Measurements from ENCODE around the gene DLG2.

DLG2 gene

DNA sequence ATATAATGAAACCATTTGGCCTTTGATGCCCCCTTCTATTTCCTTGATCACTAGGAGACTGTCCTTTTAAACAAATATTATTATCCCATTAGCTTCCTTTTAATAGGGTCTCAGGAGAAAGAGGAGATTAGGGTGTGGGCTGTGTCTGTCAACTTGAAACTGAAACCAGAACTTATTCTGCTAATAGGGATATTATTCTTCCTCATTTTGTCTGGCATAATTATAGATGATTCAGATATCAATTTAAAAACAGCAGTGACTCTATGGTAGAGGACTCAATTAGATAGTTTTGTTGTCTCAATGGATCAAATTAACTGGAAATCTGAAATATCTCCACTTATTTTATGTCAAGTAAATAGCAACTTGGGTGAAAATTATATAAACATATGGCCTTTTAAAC, 1756.1 kb downstream of the DLG2 start:
- Histone ChIP-seq H4K20me1 (ENCODE audit: insufficient read depth, low read length) (no peaks in the 10 kb centered on the region), H3K4me3 (ENCODE audit: low read length) (peak overlapping the region; percentile 8; the same call in 1 of the 2 replicates), H3K4me1 (ENCODE audit: low read length) (peaks cover 16% of the 10 kb centered on the region), H2AFZ (ENCODE audit: low read depth, low read length) (no peak overlapping the region), H3K36me3 (replicated peaks; ENCODE audit: low read depth, low read length) (peaks cover 5% of the 10 kb centered on the region), H3K27ac (ENCODE audit: low read length) (peak overlapping the region; percentile 34; the same call in 1 of the 2 replicates), H3K4me2 (ENCODE audit: low read length) (peak overlapping the region; percentile 48), H3K9ac (ENCODE audit: low read length) (no peak overlapping the region; the same call in 1 of the 2 replicates), H3K79me2 (ENCODE audit: low read length) (no peaks in the 10 kb centered on the region), H3K27me3 (ENCODE audit: low read depth, low read length) (no peaks in the 10 kb centered on the region), H3K9me3 (ENCODE audit: insufficient read depth, low read length) (no peaks in the 10 kb centered on the region)
- no peak for TF ChIP-seq EZH2phosphoT487 (IDR thresholded peaks at IDR 0.05; ENCODE audit: low read depth)
- no peak for TF ChIP-seq CTCF (IDR thresholded peaks at IDR 0.05; ENCODE audit: low read depth, low read length)

DNA sequence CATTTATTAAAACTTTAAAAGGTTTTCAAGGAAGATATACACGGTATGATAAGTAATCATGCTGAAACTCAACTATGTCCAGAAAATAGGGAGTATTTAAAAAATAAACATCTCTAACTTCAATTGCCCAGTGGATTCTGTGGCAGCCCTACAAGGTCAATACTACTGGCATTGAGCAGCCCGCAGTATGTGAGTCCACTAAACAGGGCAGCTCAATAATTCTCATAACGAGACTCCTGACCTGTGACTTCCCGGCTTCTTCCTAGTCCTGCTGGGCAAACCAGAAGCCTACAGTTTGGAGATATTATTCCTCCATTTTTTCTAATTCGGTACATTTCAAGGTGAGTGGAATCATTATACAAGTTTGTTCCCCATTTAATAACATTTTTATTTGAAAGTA, 1760.5 kb downstream of the DLG2 start:
- TF ChIP-seq CTCF (IDR thresholded peaks at IDR 0.05; ENCODE audit: low read depth, low read length) (no peak), EZH2phosphoT487 (IDR thresholded peaks at IDR 0.05; ENCODE audit: low read depth) (no peak)
- Histone ChIP-seq H3K4me3 (ENCODE audit: low read length) (no peak overlapping the region), H3K79me2 (ENCODE audit: low read length) (no peaks in the 10 kb centered on the region), H3K9me3 (ENCODE audit: insufficient read depth, low read length) (no peaks in the 10 kb centered on the region), H3K36me3 (replicated peaks; ENCODE audit: low read depth, low read length) (peaks cover 2% of the 10 kb centered on the region), H2AFZ (ENCODE audit: low read depth, low read length) (no peak overlapping the region), H4K20me1 (ENCODE audit: insufficient read depth, low read length) (no peaks in the 10 kb centered on the region), H3K27ac (ENCODE audit: low read length) (no peak overlapping the region), H3K4me1 (ENCODE audit: low read length) (peaks cover 15% of the 10 kb centered on the region), H3K27me3 (ENCODE audit: low read depth, low read length) (no peaks in the 10 kb centered on the region), H3K4me2 (ENCODE audit: low read length) (no peak overlapping the region), H3K9ac (ENCODE audit: low read length) (no peak overlapping the region)

GRCh38 chr11:83865636-83866461, 1761.3 kb downstream of the DLG2 start:
- Histone ChIP-seq H4K20me1 (ENCODE audit: insufficient read depth, low read length) (no peaks in the 10 kb centered on the region), H3K27ac (ENCODE audit: low read length) (no peak overlapping the region), H3K9ac (ENCODE audit: low read length) (no peak overlapping the region), H3K9me3 (ENCODE audit: insufficient read depth, low read length) (no peaks in the 10 kb centered on the region), H3K36me3 (replicated peaks; ENCODE audit: low read depth, low read length) (peaks cover 2% of the 10 kb centered on the region), H3K79me2 (ENCODE audit: low read length) (no peaks in the 10 kb centered on the region), H3K4me1 (ENCODE audit: low read length) (peaks cover 7% of the 10 kb centered on the region), H3K27me3 (ENCODE audit: low read depth, low read length) (no peaks in the 10 kb centered on the region), H2AFZ (ENCODE audit: low read depth, low read length) (no peak overlapping the region), H3K4me3 (ENCODE audit: low read length) (no peak overlapping the region), H3K4me2 (ENCODE audit: low read length) (no peak overlapping the region)
- no peak for TF ChIP-seq EZH2phosphoT487 (IDR thresholded peaks at IDR 0.05; ENCODE audit: low read depth)
- no peak for TF ChIP-seq CTCF (IDR thresholded peaks at IDR 0.05; ENCODE audit: low read depth, low read length)

- Histone ChIP-seq H2AFZ (ENCODE audit: low read depth, low read length) (no peak overlapping the region), H3K36me3 (replicated peaks; ENCODE audit: low read depth, low read length) (no peaks in the 10 kb centered on the region), H3K79me2 (ENCODE audit: low read length) (no peaks in the 10 kb centered on the region), H3K4me3 (ENCODE audit: low read length) (no peak overlapping the region), H3K27me3 (ENCODE audit: low read depth, low read length) (no peaks in the 10 kb centered on the region), H3K4me1 (ENCODE audit: low read length) (no peaks in the 10 kb centered on the region), H3K9ac (ENCODE audit: low read length) (no peak overlapping the region), H3K4me2 (ENCODE audit: low read length) (no peak overlapping the region), H4K20me1 (ENCODE audit: insufficient read depth, low read length) (no peaks in the 10 kb centered on the region), H3K27ac (ENCODE audit: low read length) (no peak overlapping the region), H3K9me3 (ENCODE audit: insufficient read depth, low read length) (no peaks in the 10 kb centered on the region)
- TF ChIP-seq CTCF (IDR thresholded peaks at IDR 0.05; ENCODE audit: low read depth, low read length), result no peak
- TF ChIP-seq EZH2phosphoT487 (IDR thresholded peaks at IDR 0.05; ENCODE audit: low read depth), result no peak
Measured at GRCh38 chr11:83864412-83865057, 1762.6 kb downstream of the DLG2 start.
